Frontal cortex (tissue), 4 donors: ENCODE measurements around the gene MYBPHL. TPM values are rescaled to one million over a fixed set of nuclear protein-coding genes. Genes with fewer than 3 reads are reported as not detected.

Source experiments
- DNase-seq, 2 donors: peaks; one replicate each; pipeline ENCODE4 v3.0.0; 2012; ENCODE audit warnings: low spot score in 2 of 2
- FAIRE-seq: peaks from 2 replicates; lab custom pipeline; 2012; peaks lifted over from hg19 to GRCh38; lab: Jason Lieb, UNC
- total RNA-seq: library from RNA; depleted of rRNA; stranded (reverse); fragments of >200 nt; gene quantifications from one replicate; pipeline ENCODE4 v1.2.3, GENCODE V29; 2014
- donor health status: control.
- donor health status: control.
- donor health status: control.

MYBPHL gene
- total RNA-seq, 1 donor from 2014 or later, result not detected

- no peak for DNase-seq
- no peak for FAIRE-seq
Measured at GRCh38 chr1:109269212-109269980, 37.4 kb downstream of the MYBPHL start.

- FAIRE-seq, result no peak
- DNase-seq, result no peak
Measured at GRCh38 chr1:109268431-109269211, 38.2 kb downstream of the MYBPHL start.

- FAIRE-seq (no peak), DNase-seq (no peak)
Measured at GRCh38 chr1:109267743-109268300, 39.0 kb downstream of the MYBPHL start.

- FAIRE-seq (no peak), DNase-seq (no peak)
Measured at GRCh38 chr1:109266965-109267364, 39.8 kb downstream of the MYBPHL start.

- DNase-seq (no peak), FAIRE-seq (no peak)
Measured at GRCh38 chr1:109265741-109266330, 41.0 kb downstream of the MYBPHL start.

- DNase-seq (no peak), FAIRE-seq (no peak)
Measured at GRCh38 chr1:109265016-109265415, 41.8 kb downstream of the MYBPHL start.

- no peak for DNase-seq
- no peak for FAIRE-seq
Measured at GRCh38 chr1:109264379-109264755, 42.4 kb downstream of the MYBPHL start.

- FAIRE-seq (no peak), DNase-seq (peak; percentile 79 to 83)
Measured at GRCh38 chr1:109263597-109264378, 43.0 kb downstream of the MYBPHL start.

GRCh38 chr1:109263234-109263596 is 43.6 kb downstream of the MYBPHL start:
- DNase-seq, result no peak
- no peak for FAIRE-seq

GRCh38 chr1:109262231-109263055 is 44.4 kb downstream of the MYBPHL start:
- DNase-seq (no peak), FAIRE-seq (no peak)

- FAIRE-seq (no peak), DNase-seq (no peak)
Measured at GRCh38 chr1:109261578-109261977, 45.2 kb downstream of the MYBPHL start.

GRCh38 chr1:109261006-109261405 is 45.8 kb downstream of the MYBPHL start:
- FAIRE-seq, result no peak
- DNase-seq, result no peak

GRCh38 chr1:109259674-109260557 is 46.9 kb downstream of the MYBPHL start:
- no peak for DNase-seq
- no peak for FAIRE-seq

GRCh38 chr1:109258481-109259466 is 48.0 kb downstream of the MYBPHL start:
- FAIRE-seq (no peak), DNase-seq (no peak)

GRCh38 chr1:109257682-109258421 is 49.0 kb downstream of the MYBPHL start:
- FAIRE-seq, result no peak
- DNase-seq, result no peak

GRCh38 chr1:109256971-109257681 is 49.7 kb downstream of the MYBPHL start:
- FAIRE-seq, result no peak
- no peak for DNase-seq
